ENCODE results near the gene LITAF. TPM values are rescaled to one million over a fixed set of nuclear protein-coding genes. Genes with fewer than 3 reads are reported as not detected.
"Not testable (repeated sequence)": the region's sequence is repeated elsewhere in the genome, so short reads cannot be mapped to it uniquely, and the experiment has no call there.

Gene LITAF
- total RNA-seq, 1 experiment from 2014 or later = 328 TPM

DNA sequence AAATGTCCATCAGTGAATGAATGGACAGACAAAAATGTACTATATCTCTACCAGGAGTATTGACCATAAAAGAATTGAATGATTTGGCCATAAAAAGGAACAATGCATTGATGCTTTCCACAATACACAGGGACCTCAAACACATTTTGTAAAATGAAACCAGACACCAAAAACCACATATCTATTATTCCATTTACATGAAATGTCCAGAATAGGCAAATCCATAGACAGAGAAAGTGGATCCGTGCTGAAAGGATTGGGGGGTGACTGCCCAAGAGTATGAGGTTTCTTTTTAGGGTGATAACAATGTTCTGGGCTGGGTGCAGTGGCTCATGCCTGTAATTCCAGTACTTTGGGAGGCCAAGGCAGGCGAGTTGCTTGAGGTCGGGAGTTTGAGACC, 6.9 kb upstream of the LITAF start:
- BruUV-seq (replicated peaks) = no TSS peak
- intact Hi-C loops (cut with micrococcal nuclease; ENCODE audit: unreplicated experiment) = no loop called here
- H3K4me3 Mint-ChIP-seq (ENCODE audit: low read depth, unreplicated experiment) = no peak overlapping the region
- H3K4me1 Mint-ChIP-seq (ENCODE audit: low read depth, unreplicated experiment) = peaks cover 27% of the 10 kb centered on the region
- no peaks in the 10 kb centered on the region for H3K9me3 Mint-ChIP-seq (ENCODE audit: low read depth, unreplicated experiment)
- peaks cover 6% of the 10 kb centered on the region for H3K36me3 Mint-ChIP-seq (ENCODE audit: insufficient read depth, unreplicated experiment)
- CTCF ChIA-PET = no interaction called here
- no peak overlapping the region for H3K27ac Mint-ChIP-seq (ENCODE audit: unreplicated experiment)
- DNase-seq = no peak
- no peak for TF ChIP-seq CTCF (IDR thresholded peaks at IDR 0.05; ENCODE audit: unreplicated experiment)
- no peaks in the 10 kb centered on the region for H3K27me3 Mint-ChIP-seq (ENCODE audit: unreplicated experiment)

- BruUV-seq (replicated peaks); H3K4me3 Mint-ChIP-seq (ENCODE audit: low read depth, unreplicated experiment); intact Hi-C loops (cut with micrococcal nuclease; ENCODE audit: unreplicated experiment); DNase-seq; H3K27ac Mint-ChIP-seq (ENCODE audit: unreplicated experiment); H3K27me3 Mint-ChIP-seq (ENCODE audit: unreplicated experiment); H3K9me3 Mint-ChIP-seq (ENCODE audit: low read depth, unreplicated experiment); H3K36me3 Mint-ChIP-seq (ENCODE audit: insufficient read depth, unreplicated experiment): not testable (repeated sequence)
- H3K4me1 Mint-ChIP-seq (ENCODE audit: low read depth, unreplicated experiment) = peaks cover 22% of the 10 kb centered on the region
- CTCF ChIA-PET = interaction anchor here (1.0 kb wide), 1 partner anchor 14 kb away, joined by 5 read pairs; no protein-coding TSS in a partner anchor
Measured at GRCh38 chr16:11593076-11593475, 6.4 kb upstream of the LITAF start.

- H3K36me3 Mint-ChIP-seq (ENCODE audit: insufficient read depth, unreplicated experiment) = peaks cover 12% of the 10 kb centered on the region
- DNase-seq; CTCF ChIA-PET; H3K27ac Mint-ChIP-seq (ENCODE audit: unreplicated experiment); H3K4me3 Mint-ChIP-seq (ENCODE audit: low read depth, unreplicated experiment); H3K9me3 Mint-ChIP-seq (ENCODE audit: low read depth, unreplicated experiment); H3K27me3 Mint-ChIP-seq (ENCODE audit: unreplicated experiment); intact Hi-C loops (cut with micrococcal nuclease; ENCODE audit: unreplicated experiment); BruUV-seq (replicated peaks): not testable (repeated sequence)
- H3K4me1 Mint-ChIP-seq (ENCODE audit: low read depth, unreplicated experiment) = peaks cover 17% of the 10 kb centered on the region
Measured at GRCh38 chr16:11591630-11592029, 4.9 kb upstream of the LITAF start.

- DNase-seq = no peak
- Mint-ChIP-seq H3K36me3 (ENCODE audit: insufficient read depth, unreplicated experiment) (peaks cover 36% of the 10 kb centered on the region), H3K9me3 (ENCODE audit: low read depth, unreplicated experiment) (no peaks in the 10 kb centered on the region), H3K4me1 (ENCODE audit: low read depth, unreplicated experiment) (peaks cover 16% of the 10 kb centered on the region), H3K27me3 (ENCODE audit: unreplicated experiment) (no peaks in the 10 kb centered on the region), H3K27ac (ENCODE audit: unreplicated experiment) (no peak overlapping the region), H3K4me3 (ENCODE audit: low read depth, unreplicated experiment) (no peak overlapping the region)
- intact Hi-C loops (cut with micrococcal nuclease; ENCODE audit: unreplicated experiment) = no loop called here
- CTCF ChIA-PET = interaction anchor here (0.7 to 1.2 kb wide), 2 partner anchors 47 to 51 kb away, joined by 3 to 4 read pairs; no protein-coding TSS in a partner anchor
- BruUV-seq (replicated peaks) = no TSS peak
- no peak for TF ChIP-seq CTCF (IDR thresholded peaks at IDR 0.05; ENCODE audit: unreplicated experiment)
Measured at GRCh38 chr16:11589198-11589550, 2.5 kb upstream of the LITAF start.

DNA sequence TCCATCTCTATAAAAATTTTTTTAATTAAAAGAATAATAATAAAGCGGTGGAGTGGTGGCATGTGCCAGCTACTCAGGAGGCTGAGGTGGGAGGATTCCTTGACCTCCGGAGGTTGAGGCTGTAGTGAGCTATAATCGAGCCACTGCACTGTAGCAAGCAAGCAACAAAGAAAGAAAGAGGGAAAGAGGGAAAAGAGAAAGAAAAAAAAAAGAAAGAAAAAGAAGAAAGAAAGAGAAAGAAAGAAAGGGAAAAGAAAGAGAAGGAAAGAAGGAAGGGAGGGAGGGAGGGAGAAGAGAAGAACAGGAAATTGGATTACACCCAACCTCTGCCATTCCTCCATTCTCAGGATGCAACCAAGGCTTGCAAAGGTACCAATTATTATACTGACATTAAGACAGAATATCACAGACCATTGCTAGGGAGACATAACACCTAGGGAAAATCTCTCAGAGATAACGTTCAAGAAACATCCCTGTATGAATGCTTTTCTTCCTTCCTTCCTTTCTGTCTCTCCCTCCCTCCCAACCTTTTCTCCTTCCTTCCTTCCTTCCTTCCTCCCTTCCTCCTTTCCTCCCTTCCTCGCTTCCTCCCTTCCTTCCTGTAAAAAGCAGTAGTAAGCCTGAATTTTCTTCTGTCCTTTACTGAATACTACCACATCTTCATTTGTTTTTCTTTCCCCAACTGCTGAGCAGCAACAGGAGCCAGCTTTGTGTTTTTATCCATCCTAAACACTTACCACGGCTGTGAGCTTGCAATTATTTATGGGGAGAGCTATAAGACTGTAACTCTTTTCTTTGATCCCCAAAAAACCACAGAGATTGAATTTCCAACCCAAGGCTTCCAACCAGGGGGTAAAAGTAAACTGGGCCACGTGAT, 1.8 kb upstream of the LITAF start:
- DNase-seq = no peak
- Mint-ChIP-seq H3K27me3 (ENCODE audit: unreplicated experiment) (no peaks in the 10 kb centered on the region), H3K4me1 (ENCODE audit: low read depth, unreplicated experiment) (peaks cover 22% of the 10 kb centered on the region), H3K36me3 (ENCODE audit: insufficient read depth, unreplicated experiment) (peaks cover 42% of the 10 kb centered on the region), H3K9me3 (ENCODE audit: low read depth, unreplicated experiment) (no peaks in the 10 kb centered on the region), H3K27ac (ENCODE audit: unreplicated experiment) (no peak overlapping the region), H3K4me3 (ENCODE audit: low read depth, unreplicated experiment) (no peak overlapping the region)
- CTCF ChIA-PET = interaction anchor here (0.7 to 1.2 kb wide), 2 partner anchors 47 to 52 kb away, joined by 3 to 4 read pairs; no protein-coding TSS in a partner anchor
- no peak for TF ChIP-seq CTCF (IDR thresholded peaks at IDR 0.05; ENCODE audit: unreplicated experiment)
- intact Hi-C loops (cut with micrococcal nuclease; ENCODE audit: unreplicated experiment) = no loop called here
- no TSS peak for BruUV-seq (replicated peaks)
